ENCODE data around the gene ARL2.

The ARL2 gene

DNA sequence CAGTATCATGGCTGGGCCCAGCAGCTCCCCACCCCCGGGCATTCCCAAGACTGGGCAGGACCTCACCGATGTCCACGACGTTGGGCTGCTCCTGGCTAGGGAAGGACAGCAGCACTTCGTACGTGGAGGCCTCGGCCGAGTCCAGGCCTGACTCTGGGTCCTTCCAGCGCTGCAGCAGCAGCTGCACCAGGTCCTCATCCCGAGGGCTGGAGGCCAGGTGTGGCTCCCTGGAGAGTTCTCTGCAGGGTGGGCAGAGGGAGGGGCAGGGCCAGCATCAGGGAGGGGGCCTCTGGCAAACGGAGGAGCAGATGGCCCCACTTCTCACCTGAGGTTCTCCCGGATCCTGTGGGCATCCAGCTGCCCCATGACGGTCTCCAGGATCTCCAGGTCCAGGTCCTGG lies 44.1 kb downstream of the ARL2 start:
- Histone ChIP-seq H2AFZ (ENCODE audit: insufficient read depth, low read length, poor library complexity) (no peak overlapping the region), H3K4ac (ENCODE audit: low read depth, low read length) (no peak overlapping the region)
- WGBS (ENCODE audit: extremely low coverage, insufficient coverage, insufficient read length), result no CpG with 5 or more reads among the region's 13 CpGs

DNA sequence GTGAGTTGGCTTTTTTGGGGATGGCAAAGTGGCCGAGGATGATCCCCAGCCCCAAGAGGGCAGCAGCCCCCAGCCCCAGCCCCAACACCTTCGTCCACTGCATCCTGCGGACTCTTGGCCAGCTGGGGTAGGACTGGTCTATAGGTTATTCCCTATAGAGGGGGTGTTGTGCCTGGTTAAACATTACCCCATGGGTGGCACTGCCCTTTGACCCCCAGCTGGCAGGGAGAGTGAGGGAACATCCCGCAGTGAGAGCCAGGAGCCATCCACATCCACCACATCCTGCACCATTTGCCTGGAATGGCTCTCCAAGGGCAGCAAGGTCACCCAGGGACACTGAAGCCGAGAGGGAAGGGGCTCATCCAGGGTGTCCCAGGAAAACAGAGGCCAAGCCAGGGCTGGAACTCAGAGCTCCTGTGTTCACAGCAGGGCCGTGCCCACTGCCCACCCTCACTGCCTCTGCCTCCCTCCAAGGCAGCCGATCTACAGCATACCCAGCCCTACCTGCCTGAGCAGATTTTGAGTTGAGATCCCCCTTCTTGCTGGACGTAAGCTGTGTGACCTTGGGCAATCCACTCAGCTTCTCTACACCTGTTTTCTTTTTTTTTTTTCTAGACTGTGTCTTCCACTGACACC lies 44.6 kb downstream of the ARL2 start, which contains the start of gene NAALADL1:
TSS of gene NAALADL1 (minus strand) at position 135 of the 636 bp plus-strand sequence. CDS start at position 103, 32 bp downstream.
- no peak within 1 kb of the TSS for H4K91ac ChIP-seq (ENCODE audit: low read depth, low read length)
- no peaks in the 10 kb centered on the region for H3K4me1 ChIP-seq (ENCODE audit: control insufficient read depth in 1 of 2, insufficient read depth in 2 of 2, low read length in 2 of 2)
- no peak within 1 kb of the TSS for H2AFZ ChIP-seq (ENCODE audit: insufficient read depth, low read length, poor library complexity)
- H3K9me3 ChIP-seq (ENCODE audit: insufficient read depth, low read depth, low read length), result peaks cover 2% of the 10 kb centered on the region
- H3K27me3 ChIP-seq (ENCODE audit: insufficient read depth, low read length), result no peaks in the 10 kb centered on the region
- no peak within 1 kb of the TSS for H3K27ac ChIP-seq (ENCODE audit: low read depth, low read length)
- no peak within 1 kb of the TSS for H3K14ac ChIP-seq (ENCODE audit: low read length)
- no peak within 1 kb of the TSS for H2BK5ac ChIP-seq (ENCODE audit: low read depth, low read length, poor library complexity)
- H3K79me2 ChIP-seq (ENCODE audit: control insufficient read depth, insufficient read depth, low read length, poor library complexity), result no peaks in the 10 kb centered on the region
- no peak within 1 kb of the TSS for H4K12ac ChIP-seq (ENCODE audit: low read depth, low read length)
- H3K18ac ChIP-seq (ENCODE audit: low read length), result no peak within 1 kb of the TSS
- no peak for DNase-seq
- no peaks in the 10 kb centered on the region for H3K36me3 ChIP-seq (ENCODE audit: control insufficient read depth in 1 of 2, insufficient read depth in 2 of 2, low read length in 2 of 2)
- no peak within 1 kb of the TSS for H2AK5ac ChIP-seq (ENCODE audit: low read length)
- H3K4me3 ChIP-seq (ENCODE audit: low read depth, low read length), result no peak within 1 kb of the TSS
- no peaks in the 10 kb centered on the region for H3K79me1 ChIP-seq (ENCODE audit: low read length)
- H4K8ac ChIP-seq (ENCODE audit: low read depth, low read length), result no peak within 1 kb of the TSS
- H2BK12ac ChIP-seq (ENCODE audit: low read length), result no peak within 1 kb of the TSS
- H3K4me2 ChIP-seq (ENCODE audit: low read length), result no peak within 1 kb of the TSS
- H2BK120ac ChIP-seq (ENCODE audit: insufficient read depth, low read length, poor library complexity), result no peak within 1 kb of the TSS
- H3K23ac ChIP-seq (ENCODE audit: low read length), result no peak within 1 kb of the TSS
- no CpG with 5 or more reads among the region's 8 CpGs for WGBS (ENCODE audit: extremely low coverage, insufficient coverage, insufficient read length)
- H3K9ac ChIP-seq (ENCODE audit: low read length), result no peak within 1 kb of the TSS
- H3K4ac ChIP-seq (ENCODE audit: low read depth, low read length), result no peak within 1 kb of the TSS

More for the DNA sequence above, 44.1 kb downstream of the ARL2 start:
- Histone ChIP-seq H2BK5ac (ENCODE audit: low read depth, low read length, poor library complexity) (no peak overlapping the region), H3K4me1 (ENCODE audit: control insufficient read depth in 1 of 2, insufficient read depth in 2 of 2, low read length in 2 of 2) (no peaks in the 10 kb centered on the region), H3K9ac (ENCODE audit: low read length) (no peak overlapping the region), H4K12ac (ENCODE audit: low read depth, low read length) (no peak overlapping the region), H3K36me3 (ENCODE audit: control insufficient read depth in 1 of 2, insufficient read depth in 2 of 2, low read length in 2 of 2) (no peaks in the 10 kb centered on the region), H3K79me1 (ENCODE audit: low read length) (no peaks in the 10 kb centered on the region), H4K8ac (ENCODE audit: low read depth, low read length) (no peak overlapping the region), H3K14ac (ENCODE audit: low read length) (no peak overlapping the region), H2BK12ac (ENCODE audit: low read length) (no peak overlapping the region), H3K23ac (ENCODE audit: low read length) (no peak overlapping the region), H3K4me2 (ENCODE audit: low read length) (no peak overlapping the region), H3K18ac (ENCODE audit: low read length) (no peak overlapping the region), H3K27me3 (ENCODE audit: insufficient read depth, low read length) (no peaks in the 10 kb centered on the region), H3K27ac (ENCODE audit: low read depth, low read length) (no peak overlapping the region), H2AK5ac (ENCODE audit: low read length) (no peak overlapping the region), H3K4me3 (ENCODE audit: low read depth, low read length) (no peak overlapping the region), H2BK120ac (ENCODE audit: insufficient read depth, low read length, poor library complexity) (no peak overlapping the region), H3K9me3 (ENCODE audit: insufficient read depth, low read depth, low read length) (peaks cover 3% of the 10 kb centered on the region), H4K91ac (ENCODE audit: low read depth, low read length) (no peak overlapping the region), H3K79me2 (ENCODE audit: control insufficient read depth, insufficient read depth, low read length, poor library complexity) (no peaks in the 10 kb centered on the region)
- no peak for DNase-seq

DNA sequence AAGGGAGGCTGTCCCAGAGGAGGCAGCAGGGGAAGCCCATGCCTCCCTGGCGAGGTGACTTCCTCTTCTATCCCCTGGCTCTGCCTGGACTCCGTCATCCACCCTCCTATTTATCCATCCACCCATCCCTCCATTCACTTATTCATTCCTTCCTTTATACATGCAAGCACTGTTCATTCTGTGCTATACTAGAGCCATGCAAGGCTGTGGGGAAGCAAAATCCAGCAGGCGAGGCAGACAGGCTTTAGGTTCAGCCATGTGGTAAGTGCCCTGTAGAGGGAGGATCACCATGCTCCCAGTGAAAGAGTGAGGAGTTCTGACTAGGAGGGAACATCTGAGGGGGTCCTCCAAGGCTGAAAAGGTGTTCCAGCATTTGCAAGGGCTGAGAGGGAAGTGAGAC lies 45.6 kb downstream of the ARL2 start:
- Histone ChIP-seq H2BK12ac (ENCODE audit: low read length) (no peak overlapping the region), H3K23ac (ENCODE audit: low read length) (no peak overlapping the region), H3K79me1 (ENCODE audit: low read length) (no peaks in the 10 kb centered on the region), H3K4me3 (ENCODE audit: low read depth, low read length) (no peak overlapping the region), H2AK5ac (ENCODE audit: low read length) (no peak overlapping the region), H3K4me1 (ENCODE audit: control insufficient read depth in 1 of 2, insufficient read depth in 2 of 2, low read length in 2 of 2) (no peaks in the 10 kb centered on the region), H3K4ac (ENCODE audit: low read depth, low read length) (no peak overlapping the region), H3K9me3 (ENCODE audit: insufficient read depth, low read depth, low read length) (no peaks in the 10 kb centered on the region), H2BK5ac (ENCODE audit: low read depth, low read length, poor library complexity) (no peak overlapping the region), H2BK120ac (ENCODE audit: insufficient read depth, low read length, poor library complexity) (no peak overlapping the region), H3K4me2 (ENCODE audit: low read length) (no peak overlapping the region), H3K9ac (ENCODE audit: low read length) (no peak overlapping the region), H3K14ac (ENCODE audit: low read length) (no peak overlapping the region), H4K8ac (ENCODE audit: low read depth, low read length) (no peak overlapping the region), H4K91ac (ENCODE audit: low read depth, low read length) (no peak overlapping the region), H4K12ac (ENCODE audit: low read depth, low read length) (no peak overlapping the region), H3K79me2 (ENCODE audit: control insufficient read depth, insufficient read depth, low read length, poor library complexity) (no peaks in the 10 kb centered on the region), H3K27ac (ENCODE audit: low read depth, low read length) (no peak overlapping the region), H3K36me3 (ENCODE audit: control insufficient read depth in 1 of 2, insufficient read depth in 2 of 2, low read length in 2 of 2) (no peaks in the 10 kb centered on the region), H3K27me3 (ENCODE audit: insufficient read depth, low read length) (no peaks in the 10 kb centered on the region), H3K18ac (ENCODE audit: low read length) (no peak overlapping the region), H2AFZ (ENCODE audit: insufficient read depth, low read length, poor library complexity) (no peak overlapping the region)
- no CpG with 5 or more reads among the region's 3 CpGs for WGBS (ENCODE audit: extremely low coverage, insufficient coverage, insufficient read length)
- DNase-seq, result no peak

DNA sequence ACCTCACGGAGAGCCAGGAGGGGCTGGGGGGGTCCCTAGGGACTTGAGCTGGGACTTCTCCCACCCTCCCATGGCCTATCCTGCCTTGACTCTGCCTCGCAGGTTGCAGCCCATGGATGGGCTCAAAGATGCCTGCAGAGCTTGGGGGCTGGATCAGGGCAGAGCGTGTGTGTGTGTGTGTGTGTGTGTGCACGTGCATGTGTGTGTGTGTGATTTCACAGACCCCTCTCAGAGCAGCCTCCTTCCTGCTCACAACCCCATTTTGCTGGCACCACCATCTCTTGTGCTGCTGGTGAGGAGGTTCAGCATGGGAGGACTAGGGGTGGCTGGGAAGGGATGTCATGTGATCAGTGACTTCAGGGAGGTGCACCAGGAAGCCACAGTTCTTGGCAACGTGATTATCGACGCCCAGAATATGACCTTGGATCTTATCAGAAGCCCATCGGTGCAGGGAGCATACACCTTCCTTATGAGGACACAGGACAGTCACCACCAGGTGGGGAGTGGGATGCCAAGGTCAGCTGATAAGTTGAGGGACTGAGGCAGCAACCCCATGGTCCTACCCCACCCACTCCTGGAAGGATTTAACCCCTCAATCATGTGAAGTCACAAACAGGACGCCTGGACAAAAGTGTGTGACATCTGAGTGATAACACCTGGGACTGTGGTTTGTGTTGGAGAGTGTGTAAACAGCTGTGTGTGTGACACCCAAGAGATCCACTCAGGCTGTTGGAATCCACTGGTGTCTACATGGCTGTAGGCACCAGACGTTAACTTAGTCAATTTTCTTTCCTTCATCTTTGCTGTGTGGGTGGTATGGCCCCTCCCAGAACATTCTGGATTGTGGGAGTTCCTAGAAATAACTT lies 46.2 kb downstream of the ARL2 start:
- H3K79me1 ChIP-seq (ENCODE audit: low read length), result no peaks in the 10 kb centered on the region
- H4K8ac ChIP-seq (ENCODE audit: low read depth, low read length), result no peak overlapping the region
- no peaks in the 10 kb centered on the region for H3K9me3 ChIP-seq (ENCODE audit: insufficient read depth, low read depth, low read length)
- H2BK5ac ChIP-seq (ENCODE audit: low read depth, low read length, poor library complexity), result no peak overlapping the region
- H3K9ac ChIP-seq (ENCODE audit: low read length), result no peak overlapping the region
- H3K27ac ChIP-seq (ENCODE audit: low read depth, low read length), result no peak overlapping the region
- no peak overlapping the region for H3K4me2 ChIP-seq (ENCODE audit: low read length)
- no peaks in the 10 kb centered on the region for H3K36me3 ChIP-seq (ENCODE audit: control insufficient read depth in 1 of 2, insufficient read depth in 2 of 2, low read length in 2 of 2)
- no peak overlapping the region for H3K14ac ChIP-seq (ENCODE audit: low read length)
- H3K27me3 ChIP-seq (ENCODE audit: insufficient read depth, low read length), result no peaks in the 10 kb centered on the region
- no peak overlapping the region for H2AK5ac ChIP-seq (ENCODE audit: low read length)
- no peak overlapping the region for H2BK12ac ChIP-seq (ENCODE audit: low read length)
- no peak overlapping the region for H2BK120ac ChIP-seq (ENCODE audit: insufficient read depth, low read length, poor library complexity)
- no peak overlapping the region for H4K12ac ChIP-seq (ENCODE audit: low read depth, low read length)
- H3K4me3 ChIP-seq (ENCODE audit: low read depth, low read length), result no peak overlapping the region
- no CpG with 5 or more reads among the region's 10 CpGs for WGBS (ENCODE audit: extremely low coverage, insufficient coverage, insufficient read length)
- no peak overlapping the region for H3K18ac ChIP-seq (ENCODE audit: low read length)
- no peak overlapping the region for H2AFZ ChIP-seq (ENCODE audit: insufficient read depth, low read length, poor library complexity)
- no peaks in the 10 kb centered on the region for H3K4me1 ChIP-seq (ENCODE audit: control insufficient read depth in 1 of 2, insufficient read depth in 2 of 2, low read length in 2 of 2)
- no peak overlapping the region for H3K23ac ChIP-seq (ENCODE audit: low read length)
- no peak for DNase-seq
- H3K4ac ChIP-seq (ENCODE audit: low read depth, low read length), result no peak overlapping the region
- H4K91ac ChIP-seq (ENCODE audit: low read depth, low read length), result no peak overlapping the region
- no peaks in the 10 kb centered on the region for H3K79me2 ChIP-seq (ENCODE audit: control insufficient read depth, insufficient read depth, low read length, poor library complexity)
